PFSK-1 (cell line): Measurements from ENCODE around the gene SPIRE1.

ENCODE experiments used
- POLR2AphosphoS5 ChIP-seq: IDR thresholded peaks from 2 replicates; pipeline ENCODE4 v1.6.1; 2012; ENCODE audit warnings: low read depth, mild to moderate bottlenecking, control low read depth, low read length, moderate library complexity
- REST ChIP-seq, 2 experiments: IDR thresholded peaks; 2 replicates each; pipeline versions ENCODE4 v1.6.1 to v1.8.0; 2011 to 2012; ENCODE audit warnings: low read depth in 2 of 2, low read length in 2 of 2, control low read depth in 1 of 2, inconsistent platforms in 1 of 2, mild to moderate bottlenecking in 1 of 2, moderate library complexity in 1 of 2; ENCODE audit not compliant: insufficient read depth in 1 of 2
- TAF1 ChIP-seq: IDR thresholded peaks from 2 replicates; pipeline ENCODE4 v1.6.1; 2012; ENCODE audit warnings: low read length, control low read depth, borderline replicate concordance; ENCODE audit not compliant: insufficient read depth

- no peak for TF ChIP-seq POLR2AphosphoS5
- no peak for TF ChIP-seq REST (IDR thresholded peaks at IDR 0.05; ENCODE audit: insufficient read depth in 1 of 2, low read depth in 2 of 2, low read length in 2 of 2)
- TF ChIP-seq TAF1 = no peak
Measured at GRCh38 chr18:12397254-12397653, 260.7 kb downstream of the SPIRE1 start.
